Myocyte (in vitro differentiated cells): ENCODE results near the gene PTPRE. TPM values are rescaled to one million over a fixed set of nuclear protein-coding genes. Genes with fewer than 3 reads are reported as not detected.

Experiments
- DNase-seq: peaks from one replicate; pipeline ENCODE4 v3.0.0-alpha.2; 2012; ENCODE audit warnings: low read depth
- total RNA-seq: library from RNA; depleted of rRNA; stranded (reverse); fragments of >200 nt; gene quantifications from 2 replicates; pipeline ENCODE4 v1.2.3, GENCODE V29; 2014

Gene PTPRE
- total RNA-seq, 1 donor from 2014 or later: 5.5 TPM

GRCh38 chr10:127923646-127924045 is 16.7 kb downstream of the PTPRE start:
- no peak for DNase-seq

- peak; percentile 48 for DNase-seq
Observed at GRCh38 chr10:127925471-127926207, 18.7 kb downstream of the PTPRE start.

- no peak for DNase-seq
Observed at GRCh38 chr10:127926455-127926854, 19.6 kb downstream of the PTPRE start.

- no peak for DNase-seq
Observed at GRCh38 chr10:127928021-127928806, 21.3 kb downstream of the PTPRE start.

GRCh38 chr10:127932521-127933270 is 25.8 kb downstream of the PTPRE start:
- no peak for DNase-seq

GRCh38 chr10:127933271-127933670 is 26.4 kb downstream of the PTPRE start:
- DNase-seq: no peak

- no peak for DNase-seq
Observed at GRCh38 chr10:127934383-127934782, 27.5 kb downstream of the PTPRE start.

GRCh38 chr10:127935071-127935561 is 28.2 kb downstream of the PTPRE start:
- DNase-seq: peak; percentile 93

- DNase-seq: no peak
Observed at GRCh38 chr10:127937069-127937468, 30.2 kb downstream of the PTPRE start.

- DNase-seq: no peak
Observed at GRCh38 chr10:127937915-127938463, 31.1 kb downstream of the PTPRE start.

- no peak for DNase-seq
Observed at GRCh38 chr10:127939786-127940330, 33.0 kb downstream of the PTPRE start.

- no peak for DNase-seq
Observed at GRCh38 chr10:127940866-127941640, 34.1 kb downstream of the PTPRE start.

- no peak for DNase-seq
Observed at GRCh38 chr10:127942811-127943210, 35.9 kb downstream of the PTPRE start.

GRCh38 chr10:127943336-127943910 is 36.5 kb downstream of the PTPRE start:
- DNase-seq: peak; percentile 59

- no peak for DNase-seq
Observed at GRCh38 chr10:127944256-127944655, 37.4 kb downstream of the PTPRE start.

- DNase-seq: no peak
Observed at GRCh38 chr10:127945341-127945758, 38.4 kb downstream of the PTPRE start.

GRCh38 chr10:127945948-127946711 is 39.2 kb downstream of the PTPRE start:
- no peak for DNase-seq

GRCh38 chr10:127947211-127947610 is 40.3 kb downstream of the PTPRE start:
- no peak for DNase-seq

GRCh38 chr10:127948791-127949190 is 41.9 kb downstream of the PTPRE start:
- no peak for DNase-seq
